ENCODE data around the gene LHX4. TPM values are rescaled to one million over a fixed set of nuclear protein-coding genes. Genes with fewer than 3 reads are reported as not detected.
A peak's percentile ranks its signal among the peaks of the same experiment; 100 is the strongest.

LHX4 gene
- total and polyA plus RNA-seq, 2 of the 8 experiments (the other 6 are each of a cell fraction or from before 2014, with no cell fraction given): 0.85 to 4.9 TPM

DNA sequence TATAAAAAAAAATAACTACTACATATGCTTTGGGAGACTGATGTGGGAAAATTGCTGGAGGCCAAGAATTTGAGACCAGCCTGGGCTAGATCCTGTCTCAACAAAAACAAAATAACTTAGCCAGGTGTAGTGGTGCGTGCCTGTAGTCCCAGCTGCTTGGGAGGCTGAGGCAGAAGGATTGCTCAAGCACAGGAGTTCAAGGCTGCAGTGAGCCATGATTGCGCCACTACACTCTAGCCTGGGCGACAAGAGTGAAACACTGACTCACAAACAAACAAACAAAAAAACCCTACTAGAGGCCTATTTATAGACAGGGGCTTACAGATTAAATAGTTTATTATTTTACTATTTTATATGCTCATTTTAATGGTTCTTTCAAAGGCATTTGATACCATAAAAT is 80.0 kb downstream of the LHX4 start:
- Histone ChIP-seq H3K4ac (replicated peaks; ENCODE audit: insufficient read length, low read depth, low read length) (no peak overlapping the region), H3K27ac (ENCODE audit: low read depth, low read length) (no peak overlapping the region), H3K27me3 (replicated peaks in 1 of 4; ENCODE audit: control insufficient read depth in 3 of 4, extremely low read depth in 1 of 4, insufficient read depth in 3 of 4, low read length in 3 of 4) (no peaks in the 10 kb centered on the region; a peak in 1 of 7 replicates), H3K9ac (replicated peaks in 1 of 4; ENCODE audit: extremely low read depth in 1 of 4, low read depth in 3 of 4, low read length in 3 of 4) (no peak overlapping the region), H4K20me1 (replicated peaks in 1 of 2; ENCODE audit: control insufficient read depth in 1 of 2, insufficient read depth in 2 of 2, low read length in 2 of 2) (no peaks in the 10 kb centered on the region), H4K91ac (replicated peaks; ENCODE audit: insufficient read length, low read length) (no peak overlapping the region), H3K14ac (ENCODE audit: insufficient read length) (no peak overlapping the region), H2BK20ac (ENCODE audit: low read length) (no peak overlapping the region), H4K5ac (ENCODE audit: insufficient read length, low read depth, low read length) (no peak overlapping the region), H3K4me2 (ENCODE audit: insufficient read depth in 1 of 2, low read depth in 2 of 2, low read length in 2 of 2) (no peak overlapping the region), H2AK5ac (ENCODE audit: low read depth, low read length) (no peak overlapping the region), H3K18ac (ENCODE audit: extremely low read depth, low read length) (no peak overlapping the region), H3K79me2 (ENCODE audit: control insufficient read depth in 1 of 2, insufficient read depth in 2 of 2, low read length in 2 of 2) (no peaks in the 10 kb centered on the region), H3K56ac (replicated peaks; ENCODE audit: insufficient read length, low read depth, low read length) (no peak overlapping the region), H2BK12ac (ENCODE audit: low read depth, low read length) (no peak overlapping the region), H3K4me3 (ENCODE audit: extremely low read depth in 1 of 4, insufficient read depth in 2 of 4, low read depth in 3 of 4, low read length in 4 of 4) (no peak overlapping the region), H2AFZ (ENCODE audit: low read length) (no peak overlapping the region), H3K9me3 (ENCODE audit: insufficient read depth in 2 of 2, low read depth in 1 of 2, low read length in 1 of 2) (no peaks in the 10 kb centered on the region), H3K79me1 (ENCODE audit: low read depth, low read length) (no peaks in the 10 kb centered on the region; the same call in 1 of the 2 replicates), H2BK5ac (ENCODE audit: low read depth, low read length) (no peak overlapping the region), H2BK15ac (ENCODE audit: low read length) (no peak overlapping the region), H3K36me3 (ENCODE audit: control insufficient read depth in 2 of 4, insufficient read depth in 4 of 4, low read length in 3 of 4) (no peaks in the 10 kb centered on the region; a peak in 1 of 8 replicates), H3K4me1 (replicated peaks in 1 of 4; ENCODE audit: control insufficient read depth in 3 of 4, insufficient read depth in 4 of 4, low read length in 3 of 4) (no peaks in the 10 kb centered on the region; a peak in 1 of 7 replicates), H3K23me2 (ENCODE audit: low read depth, low read length) (no peaks in the 10 kb centered on the region), H2BK120ac (replicated peaks; ENCODE audit: low read depth, low read length) (no peak overlapping the region), H4K8ac (ENCODE audit: extremely low read depth, insufficient read depth, low read length) (no peak overlapping the region), H3K23ac (ENCODE audit: insufficient read length) (no peak overlapping the region)
- POLR2A ChIA-PET (ENCODE audit: partially characterized antibody): no interaction called here
- CTCF ChIA-PET (ENCODE audit: partially characterized antibody): interaction anchor here (0.8 to 2.2 kb wide), 5 partner anchors 38 to 168 kb away, joined by 3 to 6 read pairs (median 4); no protein-coding TSS in a partner anchor
- FAIRE-seq (no peak), DNase-seq (ENCODE audit: low read depth in 1 of 2, low spot score in 2 of 2) (no peak)
- 97% methylated on average over 3 of the region's 3 CpGs; no CpG with 5 or more reads in 1 of the 2 experiments for WGBS, 2 experiments (ENCODE audit: extremely low coverage in 1 of 2, insufficient coverage in 1 of 2, insufficient read length in 1 of 2, insufficient replicate concordance in 2 of 2, low coverage in 1 of 2, low lambda C conversion rate in 2 of 2, missing lambda C conversion rate in 1 of 2)
- TF ChIP-seq EZH2 (IDR thresholded peaks at IDR 0.05; ENCODE audit: low read depth, low read length, severe bottlenecking) (no peak), CEBPB (IDR thresholded peaks at IDR 0.05; ENCODE audit: low read depth, low read length) (peak; percentile 73), TAF1 (IDR thresholded peaks at IDR 0.05; ENCODE audit: low read depth, low read length) (no peak), HDAC2 (IDR thresholded peaks at IDR 0.05; ENCODE audit: borderline replicate concordance in 1 of 2, low read depth in 2 of 2, low read length in 2 of 2) (no peak), BCL11A (IDR thresholded peaks at IDR 0.05; ENCODE audit: low read depth in 2 of 2, low read length in 2 of 2) (no peak), FOSL1 (IDR thresholded peaks at IDR 0.05; ENCODE audit: insufficient read depth, low read depth, low read length) (no peak), EGR1 (IDR thresholded peaks at IDR 0.05; ENCODE audit: borderline replicate concordance, low read depth, low read length) (no peak)
- TF ChIP-seq, protein P1, sequence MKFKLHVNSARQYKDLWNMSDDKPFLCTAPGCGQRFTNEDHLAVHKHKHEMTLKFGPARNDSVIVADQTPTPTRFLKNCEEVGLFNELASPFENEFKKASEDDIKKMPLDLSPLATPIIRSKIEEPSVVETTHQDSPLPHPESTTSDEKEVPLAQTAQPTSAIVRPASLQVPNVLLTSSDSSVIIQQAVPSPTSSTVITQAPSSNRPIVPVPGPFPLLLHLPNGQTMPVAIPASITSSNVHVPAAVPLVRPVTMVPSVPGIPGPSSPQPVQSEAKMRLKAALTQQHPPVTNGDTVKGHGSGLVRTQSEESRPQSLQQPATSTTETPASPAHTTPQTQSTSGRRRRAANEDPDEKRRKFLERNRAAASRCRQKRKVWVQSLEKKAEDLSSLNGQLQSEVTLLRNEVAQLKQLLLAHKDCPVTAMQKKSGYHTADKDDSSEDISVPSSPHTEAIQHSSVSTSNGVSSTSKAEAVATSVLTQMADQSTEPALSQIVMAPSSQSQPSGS (IDR thresholded peaks at IDR 0.05; ENCODE audit: low read length): no peak

Data from H1 (cell line).